Smooth muscle cell (in vitro differentiated cells): ENCODE results near the gene PYROXD2. TPM values are rescaled to one million over a fixed set of nuclear protein-coding genes. Genes with fewer than 3 reads are reported as not detected.

Source experiments
- DNase-seq: peaks from one replicate; lab custom pipeline; 2025; ENCODE audit not compliant: unreplicated experiment; lab: John Stamatoyannopoulos, UW
- H2AFZ ChIP-seq: fragments of 200-600 bp; sonication (generic); 2 replicates; pipeline ENCODE4 v1.6.0; 2016; ENCODE audit warnings: antibody characterized with exemption, low read depth, mild to moderate bottlenecking
- H3F3A ChIP-seq: fragments of 200-600 bp; sonication (generic); 2 replicates; pipeline ENCODE4 v1.6.0; 2017; ENCODE audit warnings: antibody characterized with exemption, low read depth
- H3K27ac ChIP-seq: fragments of 200-600 bp; sonication (generic); 2 replicates; pipeline ENCODE4 v1.5.1; 2016; ENCODE audit warnings: low read depth, mild to moderate bottlenecking
- H3K27me3 ChIP-seq: fragments of 200-600 bp; sonication (generic); 2 replicates; pipeline ENCODE4 v1.6.1; 2016; ENCODE audit warnings: low read depth, mild to moderate bottlenecking
- H3K36me3 ChIP-seq: fragments of 200-600 bp; sonication (generic); 2 replicates; pipeline ENCODE4 v1.5.1; 2016; ENCODE audit warnings: low read depth
- H3K4me1 ChIP-seq: fragments of 200-600 bp; sonication (generic); 2 replicates; pipeline ENCODE4 v1.5.1; 2016; ENCODE audit warnings: low read depth
- H3K4me2 ChIP-seq: fragments of 200-600 bp; sonication (generic); 2 replicates; pipeline ENCODE4 v1.6.0; 2016; ENCODE audit warnings: mild to moderate bottlenecking
- H3K4me3 ChIP-seq: fragments of 200-600 bp; sonication (generic); 2 replicates; pipeline ENCODE4 v1.5.1; 2016; ENCODE audit warnings: mild to moderate bottlenecking
- H3K79me2 ChIP-seq: fragments of 200-600 bp; sonication (generic); 2 replicates; pipeline ENCODE4 v1.6.0; 2016; ENCODE audit warnings: low read depth, mild to moderate bottlenecking
- H3K9ac ChIP-seq: fragments of 200-600 bp; sonication (generic); 2 replicates; pipeline ENCODE4 v1.6.0; 2016; ENCODE audit warnings: low read depth
- H3K9me3 ChIP-seq: fragments of 200-600 bp; sonication (generic); replicated peaks from 2 replicates; pipeline ENCODE4 v1.5.1; 2016; ENCODE audit warnings: low read depth
- H4K20me1 ChIP-seq: fragments of 200-600 bp; sonication (generic); 2 replicates; pipeline ENCODE4 v1.6.0; 2016; ENCODE audit warnings: low read depth
- WGBS: methylation state at CpG from one replicate; pipeline ENCODE4 v1.1.7; 2016; ENCODE audit warnings: low lambda C conversion rate; 5-methylcytosine and 5-hydroxymethylcytosine counted together
- polyA plus RNA-seq: library from polyadenylated mRNA; unstranded; fragments of >200 nt; fragmentation: Nextera tagmentation; extraction: Ambion mirVana; gene quantifications from 2 replicates; pipeline ENCODE4 v1.2.1, GENCODE V29; 2016
- total RNA-seq: library from RNA; depleted of rRNA; stranded (reverse); fragments of >200 nt; gene quantifications from 2 replicates; pipeline ENCODE4 v1.2.3, GENCODE V29; 2014
- TF ChIP-seq, protein P1 (sequence below): fragments of 200-600 bp; sonication (generic); IDR thresholded peaks from 2 replicates; pipeline ENCODE4 v1.5.1; 2017; ENCODE audit warnings: borderline replicate concordance, mild to moderate bottlenecking, antibody characterized with exemption; ENCODE audit not compliant: insufficient read depth, poor library complexity, severe bottlenecking

Gene PYROXD2
- total and polyA plus RNA-seq, 2 experiments from 2014 or later = 3.6 to 6.1 TPM

DNA sequence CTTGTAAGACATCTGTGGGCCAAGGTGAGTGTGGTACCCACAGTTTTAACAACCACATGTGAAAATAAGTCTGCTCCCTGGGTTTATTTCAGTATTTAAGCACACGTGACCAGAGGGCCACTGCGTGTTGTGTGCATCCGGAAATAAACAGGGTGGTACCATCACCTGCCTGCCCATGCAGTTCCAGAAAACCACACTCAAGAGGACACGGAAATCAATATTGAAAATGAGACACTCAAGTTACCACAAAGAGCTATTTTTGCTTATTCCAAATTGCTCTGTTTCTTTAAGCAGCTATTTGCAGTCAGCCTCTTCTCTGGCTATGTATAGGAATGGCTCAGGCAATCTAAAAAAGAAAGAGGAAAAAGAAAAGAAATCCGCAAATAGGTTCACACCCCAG, 75.2 kb downstream of the PYROXD2 start:
- Histone ChIP-seq H3K9ac (no peak overlapping the region), H3K4me1 (no peaks in the 10 kb centered on the region), H3K4me2 (no peak overlapping the region), H3K79me2 (no peaks in the 10 kb centered on the region), H3K36me3 (no peaks in the 10 kb centered on the region), H3K9me3 (no peaks in the 10 kb centered on the region), H3F3A (peaks cover 2% of the 10 kb centered on the region), H4K20me1 (no peaks in the 10 kb centered on the region), H2AFZ (no peak overlapping the region), H3K27me3 (no peaks in the 10 kb centered on the region), H3K4me3 (no peak overlapping the region), H3K27ac (no peak overlapping the region)
- no peak for DNase-seq
- TF ChIP-seq, protein P1, sequence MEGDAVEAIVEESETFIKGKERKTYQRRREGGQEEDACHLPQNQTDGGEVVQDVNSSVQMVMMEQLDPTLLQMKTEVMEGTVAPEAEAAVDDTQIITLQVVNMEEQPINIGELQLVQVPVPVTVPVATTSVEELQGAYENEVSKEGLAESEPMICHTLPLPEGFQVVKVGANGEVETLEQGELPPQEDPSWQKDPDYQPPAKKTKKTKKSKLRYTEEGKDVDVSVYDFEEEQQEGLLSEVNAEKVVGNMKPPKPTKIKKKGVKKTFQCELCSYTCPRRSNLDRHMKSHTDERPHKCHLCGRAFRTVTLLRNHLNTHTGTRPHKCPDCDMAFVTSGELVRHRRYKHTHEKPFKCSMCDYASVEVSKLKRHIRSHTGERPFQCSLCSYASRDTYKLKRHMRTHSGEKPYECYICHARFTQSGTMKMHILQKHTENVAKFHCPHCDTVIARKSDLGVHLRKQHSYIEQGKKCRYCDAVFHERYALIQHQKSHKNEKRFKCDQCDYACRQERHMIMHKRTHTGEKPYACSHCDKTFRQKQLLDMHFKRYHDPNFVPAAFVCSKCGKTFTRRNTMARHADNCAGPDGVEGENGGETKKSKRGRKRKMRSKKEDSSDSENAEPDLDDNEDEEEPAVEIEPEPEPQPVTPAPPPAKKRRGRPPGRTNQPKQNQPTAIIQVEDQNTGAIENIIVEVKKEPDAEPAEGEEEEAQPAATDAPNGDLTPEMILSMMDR = no peak
- 95% methylated on average over 5 of the region's 5 CpGs for WGBS

DNA sequence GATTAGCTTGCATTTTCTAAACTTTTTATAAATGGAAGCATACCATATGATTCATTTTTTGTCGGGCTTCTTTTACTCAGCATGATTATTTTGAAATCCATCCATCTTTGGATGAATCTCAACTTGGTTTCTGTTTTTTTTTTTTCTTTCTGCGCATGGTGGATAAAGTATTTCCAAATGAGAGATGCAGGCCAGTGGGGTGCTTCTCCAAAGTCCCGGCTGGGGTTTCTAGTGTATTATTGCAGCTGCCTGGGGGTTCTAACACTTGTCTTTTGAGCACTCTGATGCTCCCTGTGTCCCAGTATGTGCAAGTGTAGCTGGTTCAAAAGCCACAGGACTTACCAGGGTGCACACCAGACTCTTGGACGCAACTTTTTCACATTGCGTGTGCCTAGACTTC, 76.1 kb downstream of the PYROXD2 start:
- Histone ChIP-seq H3K9ac (no peak overlapping the region), H3F3A (no peaks in the 10 kb centered on the region), H3K27me3 (no peaks in the 10 kb centered on the region), H3K27ac (no peak overlapping the region), H3K4me2 (no peak overlapping the region), H3K36me3 (no peaks in the 10 kb centered on the region), H2AFZ (no peak overlapping the region), H3K9me3 (no peaks in the 10 kb centered on the region), H3K79me2 (no peaks in the 10 kb centered on the region), H3K4me3 (no peak overlapping the region), H4K20me1 (no peaks in the 10 kb centered on the region), H3K4me1 (no peaks in the 10 kb centered on the region)
- WGBS = 89% methylated on average over 5 of the region's 5 CpGs
- DNase-seq = no peak
- TF ChIP-seq, protein P1 = no peak

DNA sequence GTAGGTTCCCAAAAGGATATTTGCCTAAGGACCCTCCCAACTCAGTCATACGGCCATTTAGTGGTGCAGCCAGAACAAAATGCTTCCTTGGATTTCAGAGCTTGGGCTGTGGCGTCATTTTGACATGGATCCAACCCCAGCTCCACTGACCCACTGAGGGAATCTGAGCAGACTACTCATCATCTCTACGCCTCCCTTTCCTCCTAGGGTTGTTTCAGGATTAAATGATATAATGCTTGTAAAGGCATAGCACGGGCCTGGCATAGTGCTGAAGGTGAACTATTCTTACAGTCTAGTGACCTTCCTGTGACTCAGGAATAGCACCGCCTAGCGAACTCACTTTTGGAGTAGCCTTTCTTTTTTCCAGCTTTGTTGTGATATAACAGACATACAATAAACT, 76.7 kb downstream of the PYROXD2 start:
- Histone ChIP-seq H4K20me1 (no peaks in the 10 kb centered on the region), H3K36me3 (no peaks in the 10 kb centered on the region), H3K9me3 (no peaks in the 10 kb centered on the region), H2AFZ (no peak overlapping the region), H3K27me3 (no peaks in the 10 kb centered on the region), H3F3A (no peaks in the 10 kb centered on the region), H3K4me1 (no peaks in the 10 kb centered on the region), H3K9ac (no peak overlapping the region), H3K4me3 (no peak overlapping the region), H3K4me2 (no peak overlapping the region), H3K79me2 (no peaks in the 10 kb centered on the region), H3K27ac (no peak overlapping the region)
- TF ChIP-seq, protein P1 = no peak
- no peak for DNase-seq
- 98% methylated on average over 6 of the region's 6 CpGs for WGBS

DNA sequence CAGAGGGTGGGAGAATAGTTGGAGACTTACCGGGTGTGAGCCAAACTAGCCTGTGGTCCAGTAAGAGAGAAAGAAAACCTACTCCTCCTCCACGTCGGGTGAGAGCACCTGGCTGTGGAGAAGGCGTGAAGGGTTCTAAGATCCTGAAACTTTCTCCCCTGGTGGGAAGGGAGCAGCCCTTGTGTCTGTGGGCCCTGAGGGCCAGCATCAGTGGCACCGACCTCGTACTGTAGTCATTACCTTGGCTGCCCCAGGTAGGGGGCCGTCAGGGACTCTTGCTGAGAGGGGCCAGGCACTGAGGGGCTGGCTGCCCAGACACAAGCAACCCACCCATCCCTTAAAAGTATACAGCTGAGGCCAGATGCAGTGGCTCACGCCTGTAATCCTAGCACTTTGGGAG, 77.5 kb downstream of the PYROXD2 start:
- no peaks in the 10 kb centered on the region for H3K36me3 ChIP-seq
- no peaks in the 10 kb centered on the region for H3F3A ChIP-seq
- no peaks in the 10 kb centered on the region for H3K9me3 ChIP-seq
- no peak overlapping the region for H3K4me2 ChIP-seq
- H3K4me1 ChIP-seq = no peaks in the 10 kb centered on the region
- WGBS = 95% methylated on average over 8 of the region's 8 CpGs
- no peaks in the 10 kb centered on the region for H4K20me1 ChIP-seq
- no peak overlapping the region for H3K9ac ChIP-seq
- H3K79me2 ChIP-seq = no peaks in the 10 kb centered on the region
- no peaks in the 10 kb centered on the region for H3K27me3 ChIP-seq
- H2AFZ ChIP-seq = no peak overlapping the region
- no peak overlapping the region for H3K27ac ChIP-seq
- DNase-seq = no peak
- H3K4me3 ChIP-seq = no peak overlapping the region
- TF ChIP-seq, protein P1 = no peak
